Measurements from ENCODE around the gene AJM1.

The AJM1 gene

GRCh38 chr9:136848393-136849037, 6.2 kb downstream of the AJM1 start:
- Histone ChIP-seq H3K27me3 (ENCODE audit: insufficient read depth, low read length) (no peaks in the 10 kb centered on the region), H2AFZ (ENCODE audit: low read depth, low read length) (no peak overlapping the region), H3K36me3 (ENCODE audit: insufficient read depth, low read length) (peaks cover 12% of the 10 kb centered on the region), H3K4me3 (ENCODE audit: low read length) (peak overlapping the region; percentile 81), H3K4me1 (ENCODE audit: insufficient read depth, low read length) (peaks cover 16% of the 10 kb centered on the region), H3K9me3 (ENCODE audit: low read length) (no peaks in the 10 kb centered on the region)

GRCh38 chr9:136849038-136849959, 7.0 kb downstream of the AJM1 start, which contains the start of gene PHPT1:
Gene PHPT1, plus strand, starts transcription at chr9:136849409. Its CDS starts 22 bp downstream, at chr9:136849431.
- peaks cover 16% of the 10 kb centered on the region for H3K4me1 ChIP-seq (ENCODE audit: insufficient read depth, low read length)
- H3K27me3 ChIP-seq (ENCODE audit: insufficient read depth, low read length) = no peaks in the 10 kb centered on the region
- no peak within 1 kb of the TSS for H2AFZ ChIP-seq (ENCODE audit: low read depth, low read length)
- H3K9me3 ChIP-seq (ENCODE audit: low read length) = no peaks in the 10 kb centered on the region
- peak within 1 kb of the TSS; percentile 81 for H3K4me3 ChIP-seq (ENCODE audit: low read length)
- peaks cover 12% of the 10 kb centered on the region for H3K36me3 ChIP-seq (ENCODE audit: insufficient read depth, low read length)

- Histone ChIP-seq H3K4me1 (ENCODE audit: insufficient read depth, low read length) (peaks cover 16% of the 10 kb centered on the region), H2AFZ (ENCODE audit: low read depth, low read length) (no peak overlapping the region), H3K27me3 (ENCODE audit: insufficient read depth, low read length) (no peaks in the 10 kb centered on the region), H3K36me3 (ENCODE audit: insufficient read depth, low read length) (peaks cover 12% of the 10 kb centered on the region), H3K4me3 (ENCODE audit: low read length) (peak overlapping the region; percentile 81), H3K9me3 (ENCODE audit: low read length) (no peaks in the 10 kb centered on the region)
These were observed 7.9 kb downstream of the AJM1 start for GRCh38 chr9:136849960-136850865.

GRCh38 chr9:136850866-136851775, 8.8 kb downstream of the AJM1 start:
- Histone ChIP-seq H3K4me3 (ENCODE audit: low read length) (peak overlapping the region; percentile 81), H3K36me3 (ENCODE audit: insufficient read depth, low read length) (peaks cover 12% of the 10 kb centered on the region), H2AFZ (ENCODE audit: low read depth, low read length) (no peak overlapping the region), H3K4me1 (ENCODE audit: insufficient read depth, low read length) (peaks cover 16% of the 10 kb centered on the region), H3K27me3 (ENCODE audit: insufficient read depth, low read length) (no peaks in the 10 kb centered on the region), H3K9me3 (ENCODE audit: low read length) (no peaks in the 10 kb centered on the region)

GRCh38 chr9:136851941-136852663, 9.8 kb downstream of the AJM1 start, which contains the start of gene MAMDC4:
Gene MAMDC4, plus strand, starts transcription at chr9:136852346. Its CDS starts 71 bp downstream, at chr9:136852417.
- Histone ChIP-seq H3K9me3 (ENCODE audit: low read length) (no peaks in the 10 kb centered on the region), H2AFZ (ENCODE audit: low read depth, low read length) (no peak within 1 kb of the TSS), H3K36me3 (ENCODE audit: insufficient read depth, low read length) (peaks cover 12% of the 10 kb centered on the region), H3K27me3 (ENCODE audit: insufficient read depth, low read length) (no peaks in the 10 kb centered on the region), H3K4me3 (ENCODE audit: low read length) (no peak within 1 kb of the TSS), H3K4me1 (ENCODE audit: insufficient read depth, low read length) (peaks cover 16% of the 10 kb centered on the region)

GRCh38 chr9:136852664-136853595, 10.7 kb downstream of the AJM1 start:
- no peaks in the 10 kb centered on the region for H3K9me3 ChIP-seq (ENCODE audit: low read length)
- peaks cover 12% of the 10 kb centered on the region for H3K4me1 ChIP-seq (ENCODE audit: insufficient read depth, low read length)
- no peak overlapping the region for H3K4me3 ChIP-seq (ENCODE audit: low read length)
- peaks cover 12% of the 10 kb centered on the region for H3K36me3 ChIP-seq (ENCODE audit: insufficient read depth, low read length)
- H2AFZ ChIP-seq (ENCODE audit: low read depth, low read length) = no peak overlapping the region
- H3K27me3 ChIP-seq (ENCODE audit: insufficient read depth, low read length) = no peaks in the 10 kb centered on the region

GRCh38 chr9:136853596-136854112, 11.4 kb downstream of the AJM1 start:
- Histone ChIP-seq H3K9me3 (ENCODE audit: low read length) (no peaks in the 10 kb centered on the region), H3K4me3 (ENCODE audit: low read length) (no peak overlapping the region), H2AFZ (ENCODE audit: low read depth, low read length) (no peak overlapping the region), H3K27me3 (ENCODE audit: insufficient read depth, low read length) (no peaks in the 10 kb centered on the region), H3K36me3 (ENCODE audit: insufficient read depth, low read length) (peaks cover 12% of the 10 kb centered on the region), H3K4me1 (ENCODE audit: insufficient read depth, low read length) (peaks cover 12% of the 10 kb centered on the region)

- H3K27me3 ChIP-seq (ENCODE audit: insufficient read depth, low read length) = no peaks in the 10 kb centered on the region
- no peaks in the 10 kb centered on the region for H3K9me3 ChIP-seq (ENCODE audit: low read length)
- no peak overlapping the region for H2AFZ ChIP-seq (ENCODE audit: low read depth, low read length)
- H3K36me3 ChIP-seq (ENCODE audit: insufficient read depth, low read length) = peaks cover 17% of the 10 kb centered on the region
- no peak overlapping the region for H3K4me3 ChIP-seq (ENCODE audit: low read length)
- H3K4me1 ChIP-seq (ENCODE audit: insufficient read depth, low read length) = peaks cover 12% of the 10 kb centered on the region
These were observed 12.0 kb downstream of the AJM1 start for GRCh38 chr9:136854113-136854841.

- Histone ChIP-seq H3K27me3 (ENCODE audit: insufficient read depth, low read length) (no peaks in the 10 kb centered on the region), H2AFZ (ENCODE audit: low read depth, low read length) (no peak overlapping the region), H3K4me1 (ENCODE audit: insufficient read depth, low read length) (peaks cover 9% of the 10 kb centered on the region), H3K4me3 (ENCODE audit: low read length) (no peak overlapping the region), H3K36me3 (ENCODE audit: insufficient read depth, low read length) (peaks cover 23% of the 10 kb centered on the region), H3K9me3 (ENCODE audit: low read length) (no peaks in the 10 kb centered on the region)
These were observed 12.7 kb downstream of the AJM1 start for GRCh38 chr9:136854842-136855460.

Data from neuron (in vitro differentiated cells).